Thymus (tissue), 11 donors: ENCODE data around the gene PPP1R26. TPM values are rescaled to one million over a fixed set of nuclear protein-coding genes. Genes with fewer than 3 reads are reported as not detected.
"Not testable (repeated sequence)": the region's sequence is repeated elsewhere in the genome, so short reads cannot be mapped to it uniquely, and the experiment has no call there.

Source experiments
- DNase-seq, 9 donors: peaks; one replicate each; pipeline ENCODE4 v3.0.0-alpha.2; 2013; ENCODE audit warnings: low spot score in 9 of 9, low read depth in 6 of 9, missing footprints in 1 of 9
- H3K27ac ChIP-seq, 2 donors: one replicate each; pipeline ENCODE4 v1.5.1; 2013; ENCODE audit warnings: control low read depth in 1 of 2, low read depth in 1 of 2, low read length in 1 of 2, mild to moderate bottlenecking in 1 of 2, moderate library complexity in 1 of 2
- H3K27me3 ChIP-seq, 2 donors: one replicate each; pipeline ENCODE4 v1.5.1; 2013; ENCODE audit warnings: low read length in 1 of 2; ENCODE audit not compliant: control insufficient read depth in 2 of 2, insufficient read depth in 1 of 2
- H3K36me3 ChIP-seq, 2 donors: one replicate each; pipeline ENCODE4 v1.5.1; 2013; ENCODE audit warnings: low read length in 1 of 2, mild to moderate bottlenecking in 1 of 2, moderate library complexity in 1 of 2; ENCODE audit not compliant: control insufficient read depth in 2 of 2, insufficient read depth in 2 of 2
- H3K4me1 ChIP-seq, 2 donors: one replicate each; pipeline ENCODE4 v1.5.1; 2013; ENCODE audit warnings: low read length in 2 of 2; ENCODE audit not compliant: control insufficient read depth in 2 of 2, insufficient read depth in 2 of 2
- H3K4me3 ChIP-seq, 2 donors: one replicate each; pipeline ENCODE4 v1.5.1; 2013; ENCODE audit warnings: low read length in 2 of 2, control low read depth in 1 of 2, mild to moderate bottlenecking in 1 of 2
- H3K9me3 ChIP-seq, 2 donors: one replicate each; pipeline ENCODE4 v1.5.1; 2013; ENCODE audit warnings: low read length in 1 of 2, mild to moderate bottlenecking in 1 of 2; ENCODE audit not compliant: control insufficient read depth in 2 of 2, insufficient read depth in 1 of 2
- WGBS: extraction: QIAGEN DNeasy Blood & Tissue Kit; methylation state at CpG from one replicate; pipeline ENCODE4 v1.1.7; 2013; 5-methylcytosine and 5-hydroxymethylcytosine counted together
- polyA plus RNA-seq: library from polyadenylated mRNA; stranded (reverse); fragments of 200-250 nt; gene quantifications from one replicate; pipeline ENCODE4 v1.2.3, GENCODE V29; 2013
- total RNA-seq: library from RNA; stranded (reverse); fragments of 120-200 nt; gene quantifications from one replicate; pipeline ENCODE4 v1.2.4, GENCODE V29; 2013
- donor health status: healthy.

The PPP1R26 gene
- total and polyA plus RNA-seq, 2 donors, result 3.3 to 4.1 TPM

DNA sequence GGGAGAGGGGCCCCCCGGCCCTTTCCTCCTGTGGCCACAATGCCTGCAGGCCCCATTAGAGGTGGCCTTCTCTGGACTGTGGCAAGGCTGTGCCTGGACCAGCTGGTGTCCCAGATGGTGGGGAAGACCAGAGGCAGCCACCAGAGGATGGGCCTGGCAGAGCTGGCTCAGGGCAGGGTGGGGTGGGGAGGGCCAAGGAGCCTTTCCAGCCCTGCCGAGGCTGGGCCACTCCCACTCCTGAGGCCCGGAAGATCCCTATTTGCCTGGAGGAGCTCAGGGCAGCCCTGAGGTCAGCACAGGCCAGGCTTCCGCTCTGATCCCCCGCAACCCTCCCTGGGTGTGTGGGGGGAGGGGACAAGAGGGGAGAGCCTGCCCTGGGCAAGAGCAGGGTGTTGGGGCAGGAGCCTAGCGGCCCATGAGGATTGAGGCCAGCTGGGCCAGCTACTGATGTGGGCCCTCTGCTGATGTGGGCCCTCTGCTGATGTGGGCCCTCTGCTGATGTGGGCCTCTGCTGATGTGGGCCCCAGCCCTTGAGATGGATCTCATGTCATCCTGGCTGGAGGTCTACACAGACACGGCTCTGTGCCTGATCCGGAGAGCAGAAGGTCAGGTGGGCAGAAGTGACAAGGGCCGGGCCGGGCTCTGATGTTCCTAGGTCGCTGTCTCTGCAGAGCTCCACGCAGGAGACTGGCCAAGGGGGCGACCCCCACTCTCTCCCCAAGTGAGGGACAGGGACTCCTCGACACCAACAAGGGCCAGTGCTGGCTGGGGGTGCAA lies 26.9 kb downstream of the PPP1R26 start:
- peaks cover 0 to 2% of the 10 kb centered on the region in 2 donors for H3K9me3 ChIP-seq
- H3K27ac ChIP-seq, result no peak overlapping the region
- no peak for DNase-seq
- no peaks in the 10 kb centered on the region for H3K27me3 ChIP-seq
- H3K4me1 ChIP-seq, result peaks cover 5 to 6% of the 10 kb centered on the region in 2 donors
- 89% methylated on average over 14 of the region's 14 CpGs for WGBS
- H3K36me3 ChIP-seq, result peaks cover 21 to 31% of the 10 kb centered on the region in 2 donors
- no peak overlapping the region for H3K4me3 ChIP-seq

DNA sequence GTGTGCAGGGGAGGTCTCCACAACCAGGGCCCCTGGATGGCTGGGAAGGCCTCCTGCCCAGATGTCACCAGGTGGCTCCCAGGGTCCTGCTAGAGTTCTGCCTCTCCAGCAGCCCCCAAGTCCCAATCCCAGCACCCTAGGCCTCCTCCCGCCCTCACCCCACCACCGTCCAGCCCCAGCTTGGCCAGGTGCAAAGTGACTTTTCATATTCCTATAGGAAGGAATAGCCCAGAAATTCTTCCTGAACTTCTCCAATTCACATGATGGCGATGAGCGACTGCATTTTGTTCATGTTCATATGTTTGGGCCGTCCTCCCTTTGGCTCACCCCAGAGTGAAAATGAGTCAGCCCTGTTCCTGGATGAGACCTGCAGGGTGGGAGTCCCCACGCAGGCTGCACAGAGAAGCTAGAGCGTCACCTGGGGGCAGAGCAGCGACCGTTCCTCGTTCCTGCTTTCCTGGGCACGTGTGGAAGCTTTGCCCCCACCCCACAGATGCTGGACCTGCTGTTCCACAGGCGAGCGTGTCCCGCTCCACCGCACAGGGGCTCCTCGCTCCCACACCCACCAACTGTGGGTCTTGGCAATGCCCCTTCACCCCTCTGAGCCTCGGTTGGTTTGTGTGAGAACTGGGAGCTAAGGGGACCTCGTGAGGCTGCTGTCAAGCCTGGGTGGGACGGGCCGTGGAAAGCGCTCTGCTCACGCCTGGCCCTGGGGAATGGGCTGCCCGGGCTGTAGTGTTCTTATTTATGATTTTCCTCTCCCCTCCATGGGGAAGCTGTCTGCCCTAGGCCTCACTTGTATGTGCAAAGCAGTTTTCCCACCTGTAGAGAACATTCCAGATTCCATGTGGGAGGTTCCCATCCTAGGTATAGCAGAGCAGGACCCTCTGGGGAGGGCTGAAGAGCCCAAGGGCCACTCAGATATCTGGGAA lies 27.8 kb downstream of the PPP1R26 start:
- Histone ChIP-seq H3K4me1 (no peaks in the 10 kb centered on the region), H3K27me3 (no peaks in the 10 kb centered on the region), H3K27ac (no peak overlapping the region), H3K9me3 (peaks cover 0 to 2% of the 10 kb centered on the region in 2 donors), H3K36me3 (peaks cover 20 to 27% of the 10 kb centered on the region in 2 donors), H3K4me3 (no peak overlapping the region)
- DNase-seq, result no peak
- WGBS, result 92% methylated on average over 23 of the region's 23 CpGs

DNA sequence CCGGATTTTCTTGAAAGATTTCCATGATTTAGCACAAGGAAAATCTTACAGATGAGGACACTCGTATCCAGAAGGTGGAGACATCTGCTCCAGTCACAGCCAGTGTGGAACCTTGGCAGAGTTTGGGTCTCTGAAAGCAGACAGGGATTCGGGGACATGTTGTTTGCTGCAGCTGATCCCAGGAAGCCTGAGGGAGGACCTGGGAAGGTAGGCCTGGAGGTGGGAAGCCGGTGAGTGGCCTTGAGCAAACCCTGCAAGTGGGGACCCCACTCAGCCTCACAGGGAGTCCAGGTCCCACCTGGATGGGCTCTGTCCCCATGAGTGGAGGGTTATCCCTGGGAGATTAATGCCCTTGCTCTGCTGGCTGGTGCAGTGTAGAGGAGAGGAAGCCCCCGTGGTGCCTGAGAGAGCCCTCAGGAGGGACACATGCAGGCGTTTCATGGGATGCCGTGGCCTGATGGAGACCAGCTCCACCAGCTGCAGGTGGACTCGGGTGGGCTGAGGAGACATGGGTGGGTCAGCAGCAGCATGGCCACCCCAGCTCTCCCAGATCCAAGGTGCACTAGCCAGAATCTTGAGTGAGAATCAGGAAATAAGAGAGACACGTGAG lies 28.7 kb downstream of the PPP1R26 start:
- no peaks in the 10 kb centered on the region for H3K27me3 ChIP-seq
- WGBS, result 91% methylated on average over 9 of the region's 9 CpGs
- H3K4me3 ChIP-seq, result no peak overlapping the region
- peaks cover 0 to 2% of the 10 kb centered on the region in 2 donors for H3K9me3 ChIP-seq
- H3K27ac ChIP-seq, result no peak overlapping the region
- H3K4me1 ChIP-seq, result no peaks in the 10 kb centered on the region
- peaks cover 16 to 20% of the 10 kb centered on the region in 2 donors for H3K36me3 ChIP-seq
- no peak for DNase-seq

DNA sequence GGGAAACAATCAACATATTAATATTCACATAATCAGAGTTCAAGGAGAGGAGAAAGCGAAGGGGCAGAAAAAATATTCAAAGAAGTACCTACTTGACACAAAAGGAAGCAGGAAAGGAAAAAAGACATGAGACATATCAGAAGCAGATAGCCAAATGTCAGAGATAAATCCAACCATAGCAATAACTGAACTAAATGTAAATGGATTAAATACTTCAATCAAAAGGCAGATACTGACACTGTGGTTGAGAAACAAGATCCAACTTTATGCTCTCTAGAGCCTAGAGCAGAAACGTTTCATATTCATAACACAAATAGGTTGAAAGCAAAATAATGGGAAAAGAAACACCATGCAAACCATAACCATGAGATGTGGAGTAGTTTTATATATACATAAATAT lies 29.9 kb downstream of the PPP1R26 start:
- WGBS, result 94% methylated on average over 2 of the region's 2 CpGs

GRCh38 chr9:135512241-135512603 lies 32.6 kb downstream of the PPP1R26 start:
- H3K9me3 ChIP-seq, result peaks cover 0 to 2% of the 10 kb centered on the region in 2 donors
- 84% methylated on average over 10 of the region's 10 CpGs for WGBS
- no peaks in the 10 kb centered on the region for H3K4me1 ChIP-seq
- no peak for DNase-seq
- peaks cover 0 to 2% of the 10 kb centered on the region in 2 donors for H3K27me3 ChIP-seq
- no peak overlapping the region for H3K4me3 ChIP-seq
- no peak overlapping the region for H3K27ac ChIP-seq
- H3K36me3 ChIP-seq, result no peaks in the 10 kb centered on the region

More for the DNA sequence above, 29.9 kb downstream of the PPP1R26 start:
- no peak overlapping the region for H3K27ac ChIP-seq
- H3K9me3 ChIP-seq, result peaks cover 0 to 2% of the 10 kb centered on the region in 2 donors
- H3K36me3 ChIP-seq, result peaks cover 5 to 8% of the 10 kb centered on the region in 2 donors
- H3K4me1 ChIP-seq, result no peaks in the 10 kb centered on the region
- H3K4me3 ChIP-seq, result no peak overlapping the region
- no peak for DNase-seq
- H3K27me3 ChIP-seq, result no peaks in the 10 kb centered on the region

DNA sequence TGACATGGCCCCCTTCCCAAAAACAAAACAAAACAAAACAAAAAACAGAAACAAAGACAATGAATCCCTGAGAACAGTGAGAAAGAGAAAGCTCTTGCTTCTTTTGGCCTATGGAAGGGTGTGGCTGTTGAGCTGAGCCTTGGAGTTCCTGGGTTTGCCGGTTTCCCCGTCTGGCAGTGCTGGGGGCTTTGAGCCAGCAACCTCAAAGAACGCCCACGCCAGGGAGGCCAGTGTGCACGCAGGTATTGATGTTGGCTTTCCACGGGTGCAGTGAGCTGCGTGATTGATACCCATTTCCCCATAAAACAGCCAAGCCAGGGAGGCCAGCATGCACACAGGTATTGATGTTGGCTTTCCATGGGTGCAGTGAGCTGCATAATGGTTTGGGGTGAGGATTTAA lies 33.3 kb downstream of the PPP1R26 start:
- Histone ChIP-seq H3K27me3 (peaks cover 0 to 5% of the 10 kb centered on the region in 2 donors), H3K9me3 (no peaks in the 10 kb centered on the region), H3K36me3 (no peaks in the 10 kb centered on the region), H3K4me1 (no peaks in the 10 kb centered on the region), H3K4me3 (no peak overlapping the region), H3K27ac (no peak overlapping the region)
- DNase-seq, result no peak
- 64% methylated on average over 7 of the region's 7 CpGs for WGBS

DNA sequence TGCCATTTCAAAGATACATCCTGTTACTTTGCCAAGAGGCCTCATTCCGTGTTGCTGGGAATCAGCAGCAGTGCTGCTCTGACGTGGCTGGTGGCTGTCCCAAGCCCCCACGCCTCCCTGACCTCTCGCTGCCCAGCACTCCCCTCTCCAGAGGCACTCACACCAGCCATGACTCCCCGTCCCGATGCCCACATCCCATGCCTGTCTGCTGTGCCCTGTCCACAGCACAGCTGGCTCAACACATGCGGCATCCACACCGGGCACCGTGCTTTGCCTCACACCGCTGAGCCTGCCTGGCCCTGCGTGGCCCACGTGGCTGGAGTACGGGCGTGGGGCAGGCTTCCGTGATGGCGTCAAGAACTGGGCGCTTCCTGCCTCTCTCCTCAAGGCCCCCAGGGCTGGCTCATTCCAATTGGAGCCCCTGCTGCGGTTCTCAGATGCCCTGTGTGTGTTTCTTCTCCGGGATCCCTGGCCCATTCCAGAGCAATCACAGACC lies 33.8 kb downstream of the PPP1R26 start:
- Histone ChIP-seq H3K27ac (no peak overlapping the region), H3K36me3 (no peaks in the 10 kb centered on the region), H3K4me1 (no peaks in the 10 kb centered on the region), H3K27me3 (peaks cover 0 to 5% of the 10 kb centered on the region in 2 donors), H3K9me3 (no peaks in the 10 kb centered on the region), H3K4me3 (no peak overlapping the region)
- DNase-seq, result no peak
- 84% methylated on average over 19 of the region's 19 CpGs for WGBS

GRCh38 chr9:135513906-135514305 lies 34.3 kb downstream of the PPP1R26 start:
- not testable (repeated sequence) for H3K27ac ChIP-seq, H3K9me3 ChIP-seq, H3K4me1 ChIP-seq, H3K4me3 ChIP-seq, H3K27me3 ChIP-seq, DNase-seq, H3K36me3 ChIP-seq
- WGBS, result 90% methylated on average over 9 of the region's 9 CpGs
